HG03039 (cell line): ENCODE data around the gene FAM78A.

Experiments
- ATAC-seq: cut with Tn5 transposase; IDR thresholded peaks from one replicate; pipeline ENCODE4 v1.9.1; 2021; ENCODE audit warnings: mild to moderate bottlenecking, moderate library complexity; ENCODE audit not compliant: unreplicated experiment

The FAM78A gene

GRCh38 chr9:131276094-131276888 is at the start of gene FAM78A:
Gene FAM78A, minus strand, starts transcription at chr9:131276510. Its CDS starts 331 bp downstream, at chr9:131276179.
- no peak for ATAC-seq

DNA sequence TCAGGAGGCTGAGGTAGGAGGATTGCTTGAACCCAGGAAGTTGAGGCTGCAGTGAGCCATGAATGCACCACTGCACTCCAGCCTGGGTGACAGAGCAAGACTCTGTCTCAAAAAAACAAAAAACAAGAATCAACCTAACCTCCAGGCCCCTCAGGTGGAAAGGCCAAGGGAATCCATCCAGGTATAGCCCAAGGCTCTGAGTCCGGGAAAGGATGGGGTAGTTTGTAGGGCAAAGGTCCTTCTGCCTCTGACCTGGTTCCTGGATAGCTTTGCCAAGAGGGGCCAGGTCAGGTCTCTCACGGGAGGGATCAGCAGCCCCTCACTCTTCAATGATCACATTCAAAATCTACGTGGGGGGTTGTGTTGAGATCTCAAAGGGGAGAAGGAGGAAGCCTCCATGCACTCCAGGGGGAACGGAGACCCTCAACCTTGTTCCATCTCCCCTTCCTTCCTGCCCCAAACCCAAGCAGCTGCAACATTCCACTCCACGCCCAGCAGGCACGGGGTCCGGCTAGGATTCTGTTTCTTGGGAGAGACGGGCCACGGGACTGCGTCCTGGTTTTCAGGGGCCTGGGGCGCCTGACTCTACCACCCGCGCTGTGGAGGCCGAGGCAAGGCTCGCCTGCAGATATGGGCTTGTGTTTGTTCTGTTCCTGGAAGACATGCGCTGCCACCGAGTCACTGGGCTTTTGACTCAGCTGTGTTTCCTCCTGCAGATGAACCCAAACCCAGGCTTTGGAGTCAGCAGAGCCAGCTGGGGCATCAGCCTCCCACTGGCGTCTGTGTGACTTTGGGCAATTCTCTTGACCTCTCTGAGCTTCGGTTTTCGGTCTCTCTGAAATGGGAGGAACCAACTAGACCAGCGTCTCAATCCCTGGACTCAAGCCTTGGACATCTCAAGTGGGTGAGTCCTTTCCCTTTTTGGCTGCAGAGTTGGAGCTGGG is 48.7 kb upstream of the FAM78A start:
- no peak for ATAC-seq

DNA sequence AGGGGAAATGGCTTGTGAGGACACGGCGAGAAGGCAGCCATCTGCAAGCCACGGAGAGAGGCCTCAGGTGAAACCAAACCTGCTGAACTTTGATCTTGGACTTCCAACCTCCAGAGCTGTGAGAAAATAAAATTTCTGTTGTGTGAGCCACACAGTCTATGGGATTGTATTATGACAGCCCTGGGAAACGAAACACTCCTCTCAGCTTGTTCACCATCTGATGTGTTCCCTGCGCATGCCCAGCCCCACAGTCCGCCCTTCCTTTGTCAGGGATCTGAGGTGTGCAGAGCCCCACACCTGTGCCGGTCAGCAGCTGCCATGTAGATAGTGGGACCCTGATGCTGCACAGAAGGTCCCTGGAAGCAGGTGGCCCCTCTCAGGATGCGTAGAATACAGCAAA is 47.3 kb upstream of the FAM78A start:
- no peak for ATAC-seq

- no peak for ATAC-seq
Observed at GRCh38 chr9:131320031-131320685, 43.8 kb upstream of the FAM78A start.

DNA sequence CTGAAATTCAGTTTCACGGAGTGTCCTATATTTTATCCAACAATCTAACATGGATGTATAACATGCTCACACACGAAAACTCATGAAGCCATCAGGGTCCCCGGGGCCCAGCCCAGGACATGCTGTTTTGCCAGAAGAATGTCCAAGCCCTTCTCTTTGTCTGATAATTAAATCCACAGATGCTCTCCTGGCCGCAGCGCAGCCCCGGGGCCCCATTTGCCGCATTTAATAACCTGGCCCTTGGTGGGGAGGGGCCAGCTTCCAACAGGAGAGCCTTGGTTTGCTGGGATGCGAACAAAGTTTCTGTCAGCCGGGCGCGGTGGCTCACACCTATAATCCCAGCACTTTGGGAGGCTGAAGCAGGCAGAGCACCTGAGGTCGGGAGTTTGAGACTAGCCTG is 43.2 kb upstream of the FAM78A start:
- ATAC-seq: no peak

DNA sequence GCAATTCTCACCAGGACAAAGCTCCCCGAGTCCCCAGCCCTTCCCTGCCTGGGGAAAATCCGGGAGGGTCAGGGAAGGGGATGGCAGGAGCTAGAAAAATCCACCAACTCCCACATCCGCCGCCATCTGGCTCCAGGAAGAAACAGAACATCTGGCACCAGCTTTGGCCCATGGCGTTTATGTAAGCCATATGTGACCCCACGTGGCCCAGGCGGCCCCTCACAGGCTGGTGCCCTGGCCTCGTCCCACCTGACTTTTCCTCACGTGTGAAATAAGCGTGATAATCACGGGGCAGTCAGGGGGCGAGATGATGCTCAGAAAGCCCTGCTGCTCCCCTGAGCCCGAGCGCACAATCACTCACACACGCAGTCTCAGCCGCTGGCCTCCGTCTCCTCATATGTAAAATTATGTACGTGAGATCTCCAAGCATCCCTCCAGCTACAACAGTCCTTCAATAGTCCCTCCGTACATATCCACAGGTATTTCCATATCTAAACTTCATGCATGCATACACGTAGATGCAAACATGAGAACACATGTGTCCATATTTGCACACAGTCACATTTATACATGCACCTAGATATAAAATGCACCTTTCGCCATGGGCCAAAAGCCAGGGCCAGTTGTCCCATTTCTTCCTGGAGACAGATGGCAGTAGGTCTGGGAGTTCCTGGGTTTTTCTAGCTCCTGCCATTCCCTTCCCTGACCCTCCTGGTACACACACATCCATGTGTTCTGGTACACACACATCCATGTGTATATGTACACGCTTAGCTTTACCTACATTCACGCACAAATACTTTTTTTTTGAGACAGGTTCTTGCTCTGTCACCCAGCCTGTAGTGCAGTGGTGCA is 42.1 kb upstream of the FAM78A start:
- no peak for ATAC-seq

- no peak for ATAC-seq
Observed at GRCh38 chr9:131312822-131313770, 36.8 kb upstream of the FAM78A start.

- ATAC-seq: no peak
Observed at GRCh38 chr9:131312246-131312645, 35.9 kb upstream of the FAM78A start.

GRCh38 chr9:131310833-131311554 is 34.7 kb upstream of the FAM78A start:
- no peak for ATAC-seq

DNA sequence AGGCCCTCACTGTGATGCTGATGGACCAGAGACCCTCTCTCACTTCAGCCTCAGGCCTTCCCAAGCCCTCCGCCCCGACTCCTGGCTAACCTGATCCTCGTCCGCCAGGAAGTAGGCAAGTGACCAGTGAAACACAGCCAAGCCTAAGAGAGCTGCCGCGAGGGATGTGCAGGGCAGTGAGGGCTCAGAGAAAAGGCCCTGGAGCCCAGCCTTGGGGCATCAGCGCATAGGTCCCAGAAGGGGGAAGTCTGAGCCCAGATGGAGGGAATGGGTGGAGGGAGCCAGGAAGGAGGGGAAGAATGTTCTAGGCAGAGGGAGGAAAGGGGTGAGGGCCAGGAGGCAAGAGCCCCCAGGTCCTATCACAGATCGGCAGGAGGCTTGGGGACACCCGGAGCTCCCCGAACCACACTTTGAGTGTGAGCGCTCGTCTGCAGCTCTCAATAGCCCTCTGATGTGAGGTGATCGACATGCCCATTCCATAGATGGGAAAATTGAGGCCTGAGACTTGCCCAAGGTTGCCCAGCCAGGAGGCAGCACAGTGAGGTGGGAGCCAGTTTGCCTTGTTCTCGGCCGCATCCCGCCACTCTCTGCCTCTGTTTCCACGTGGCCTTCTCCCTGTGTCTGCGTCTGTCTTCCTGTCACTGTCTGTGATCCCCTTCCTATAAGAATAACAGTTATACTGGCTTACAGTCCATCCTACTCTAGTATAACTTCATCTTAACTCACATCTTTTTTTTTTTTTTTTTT is 33.4 kb upstream of the FAM78A start:
- ATAC-seq: no peak

- no peak for ATAC-seq
Observed at GRCh38 chr9:131308906-131309529, 32.7 kb upstream of the FAM78A start.

DNA sequence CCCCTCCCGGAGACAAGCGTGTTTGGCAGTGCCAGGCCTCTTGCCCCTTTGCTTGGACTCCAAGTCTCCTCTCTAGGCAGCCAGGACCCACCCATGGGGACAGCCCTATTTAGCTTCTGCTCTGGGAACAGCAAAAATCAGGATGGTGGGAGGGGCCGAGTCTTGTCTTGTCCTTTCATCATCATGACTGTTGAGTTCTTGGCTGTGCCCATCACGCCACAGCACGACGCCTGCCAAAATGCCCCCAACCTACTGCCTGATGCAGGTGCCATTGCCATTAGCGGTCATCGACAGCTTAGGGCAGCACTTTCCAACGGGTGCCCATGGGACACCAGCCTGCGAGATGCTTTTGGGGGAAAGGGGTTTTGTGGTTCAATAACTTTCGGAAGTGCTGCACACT is 32.1 kb upstream of the FAM78A start:
- no peak for ATAC-seq

DNA sequence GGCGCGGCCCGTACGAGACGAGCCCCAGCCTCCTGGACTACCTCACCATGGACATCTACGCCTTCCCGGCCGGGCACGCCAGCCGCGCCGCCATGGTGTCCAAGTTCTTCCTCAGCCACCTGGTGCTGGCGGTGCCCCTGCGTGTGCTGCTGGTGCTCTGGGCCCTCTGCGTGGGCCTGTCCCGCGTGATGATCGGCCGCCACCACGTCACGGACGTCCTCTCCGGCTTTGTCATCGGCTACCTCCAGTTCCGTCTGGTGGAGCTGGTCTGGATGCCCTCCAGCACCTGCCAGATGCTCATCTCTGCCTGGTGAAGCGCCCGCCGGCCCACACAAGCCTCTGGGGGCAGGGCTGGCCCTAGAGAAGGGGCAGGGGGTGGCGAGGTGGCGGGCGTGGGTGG is 31.7 kb upstream of the FAM78A start:
- ATAC-seq: no peak

GRCh38 chr9:131306397-131307004 is 30.2 kb upstream of the FAM78A start:
- no peak for ATAC-seq

GRCh38 chr9:131304676-131305355 is 28.5 kb upstream of the FAM78A start:
- ATAC-seq: no peak
